Measurements from ENCODE around the gene DIP2C. TPM values are rescaled to one million over a fixed set of nuclear protein-coding genes. Genes with fewer than 3 reads are reported as not detected.
"Not testable (repeated sequence)": the region's sequence is repeated elsewhere in the genome, so short reads cannot be mapped to it uniquely, and the experiment has no call there.

Gene DIP2C
- polyA plus RNA-seq, 3 donors: 19.1 to 24.8 (median 23.2) TPM

DNA sequence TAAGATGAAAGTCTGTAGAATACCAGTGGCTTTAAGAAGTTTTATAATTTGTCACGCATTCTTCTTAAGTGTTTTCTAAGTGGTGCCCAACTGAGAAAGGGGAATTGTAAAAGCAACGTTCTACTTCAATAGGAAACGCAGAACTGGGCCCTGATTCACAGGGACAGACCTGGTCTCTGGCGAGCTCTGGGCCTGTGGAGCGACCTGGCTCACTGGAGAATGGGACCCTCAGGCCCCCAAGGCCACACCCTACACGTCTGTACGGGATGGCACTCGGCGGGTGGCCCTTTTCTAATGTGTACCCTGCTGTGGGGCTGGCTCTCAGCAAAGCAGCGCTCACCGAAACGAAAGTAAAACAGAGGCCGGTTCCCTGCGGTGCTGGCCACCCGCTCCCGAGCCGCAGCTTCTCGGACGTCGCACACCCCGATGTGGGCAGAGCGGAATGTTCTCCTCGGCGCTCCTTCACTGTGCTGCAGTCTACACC is 205.0 kb downstream of the DIP2C start:
- DNase-seq: no peak

- DNase-seq: no peak
Measured at GRCh38 chr10:483261-483660, 206.2 kb downstream of the DIP2C start.

DNA sequence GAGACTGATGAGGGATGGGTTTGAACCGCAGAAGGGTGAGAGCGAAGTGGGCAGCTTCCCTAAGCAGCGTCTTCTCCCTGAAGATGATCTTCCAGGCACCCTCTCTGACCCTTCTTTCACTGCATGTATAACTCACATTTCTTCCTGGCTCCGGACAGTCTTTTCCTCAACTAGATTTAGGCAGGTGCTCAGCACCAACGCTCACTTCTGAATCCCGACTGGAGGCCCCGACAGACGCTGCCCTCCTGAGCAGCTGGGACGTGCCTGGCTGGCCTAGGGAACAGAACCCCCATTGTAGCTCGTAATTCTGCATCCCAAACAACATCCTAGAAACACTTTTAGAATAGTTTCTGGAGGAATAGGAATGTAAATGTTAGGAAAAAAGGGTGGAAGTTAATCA is 206.6 kb downstream of the DIP2C start:
- no peak for DNase-seq

- DNase-seq: no peak
Measured at GRCh38 chr10:482051-482501, 207.4 kb downstream of the DIP2C start.

GRCh38 chr10:481628-482027 is 207.8 kb downstream of the DIP2C start:
- no peak for DNase-seq

DNA sequence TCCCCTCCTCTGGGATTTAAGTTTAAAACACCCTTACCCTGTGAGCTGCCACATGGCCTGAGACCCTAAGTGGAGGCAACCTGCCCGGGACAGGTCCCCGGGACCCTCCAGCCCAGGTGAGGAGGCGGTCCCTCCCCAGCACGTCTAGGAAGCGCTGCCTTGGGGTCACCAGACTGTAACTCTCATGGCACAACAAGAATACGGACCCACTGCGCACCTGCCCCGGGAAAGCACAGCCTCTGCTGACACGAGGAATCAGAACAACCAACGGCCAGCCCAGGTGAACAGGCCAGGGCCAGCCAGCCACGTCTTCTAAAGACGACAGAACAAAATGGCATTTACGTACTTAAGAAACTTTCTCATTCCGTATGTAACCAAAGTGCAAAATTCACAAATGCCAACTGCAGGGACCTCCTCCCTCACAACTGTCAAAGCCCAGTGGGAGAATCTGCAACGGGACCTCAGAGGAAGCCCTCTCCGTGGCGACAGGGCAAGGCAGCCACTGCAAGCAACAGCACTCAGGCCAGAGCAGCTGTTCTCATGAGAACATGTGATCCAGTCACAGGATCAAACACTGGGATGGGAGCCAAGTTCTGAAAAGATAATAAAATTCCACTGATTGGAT is 208.4 kb downstream of the DIP2C start:
- no peak for DNase-seq

GRCh38 chr10:480498-480927 is 209.0 kb downstream of the DIP2C start:
- no peak for DNase-seq

- DNase-seq: not testable (repeated sequence)
Measured at GRCh38 chr10:479706-480497, 209.6 kb downstream of the DIP2C start.

DNA sequence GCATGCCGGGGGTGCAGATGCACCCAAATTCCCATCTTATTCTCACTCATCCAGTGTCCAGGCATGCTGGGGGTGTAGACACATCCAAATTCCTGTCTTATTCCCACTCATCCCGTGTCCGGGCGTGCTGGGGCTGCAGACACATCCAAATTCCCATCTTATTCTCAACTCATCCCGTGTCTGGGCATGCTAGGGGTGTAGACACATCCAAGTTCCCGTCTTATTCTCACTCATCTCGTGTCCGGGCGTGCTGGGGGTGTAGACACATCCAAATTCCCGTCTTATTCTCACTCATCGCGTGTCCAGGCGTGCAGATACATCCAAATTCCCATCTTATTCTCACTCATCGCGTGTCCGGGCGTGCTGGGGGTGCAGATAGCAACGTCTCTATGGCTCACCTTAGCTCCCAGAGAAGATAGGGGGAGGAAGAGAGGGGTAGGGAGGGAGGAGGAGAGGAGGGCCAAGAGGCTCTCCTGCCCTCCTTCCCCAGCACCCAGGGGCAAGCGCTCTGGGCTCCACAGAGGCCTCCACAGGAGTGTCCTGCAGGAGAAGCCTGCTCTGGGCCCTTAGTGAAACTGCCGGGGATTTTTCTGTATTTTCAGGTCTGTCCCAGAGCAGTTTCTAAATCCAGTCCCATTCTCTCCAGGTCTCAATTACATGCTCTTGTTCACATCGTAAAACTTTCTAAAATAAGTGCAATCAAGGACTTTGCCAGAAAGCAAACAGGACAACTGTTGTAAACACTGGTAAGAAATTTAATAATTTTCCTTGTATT is 210.8 kb downstream of the DIP2C start:
- DNase-seq: no peak

DNA sequence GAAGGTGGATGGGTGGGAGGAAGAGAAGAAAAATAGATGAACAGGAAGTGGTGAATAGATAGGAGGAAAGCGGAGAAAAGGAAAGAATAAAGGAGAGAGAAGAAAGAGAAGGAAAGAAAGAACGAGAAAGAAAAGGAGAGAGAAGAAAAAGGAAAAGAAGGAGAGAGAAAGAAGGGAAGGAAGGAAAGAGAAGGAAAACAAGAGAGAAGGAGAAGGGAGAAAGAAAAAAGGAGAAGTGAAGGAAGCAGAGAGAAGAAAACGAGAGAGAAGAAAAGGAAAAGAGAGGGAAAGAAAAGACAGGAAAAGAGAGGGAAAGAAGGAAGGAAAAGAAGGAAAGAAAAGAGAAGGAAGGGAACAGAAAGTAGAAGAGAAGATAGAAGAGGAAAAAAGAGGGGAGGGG is 211.8 kb downstream of the DIP2C start:
- no peak for DNase-seq

DNA sequence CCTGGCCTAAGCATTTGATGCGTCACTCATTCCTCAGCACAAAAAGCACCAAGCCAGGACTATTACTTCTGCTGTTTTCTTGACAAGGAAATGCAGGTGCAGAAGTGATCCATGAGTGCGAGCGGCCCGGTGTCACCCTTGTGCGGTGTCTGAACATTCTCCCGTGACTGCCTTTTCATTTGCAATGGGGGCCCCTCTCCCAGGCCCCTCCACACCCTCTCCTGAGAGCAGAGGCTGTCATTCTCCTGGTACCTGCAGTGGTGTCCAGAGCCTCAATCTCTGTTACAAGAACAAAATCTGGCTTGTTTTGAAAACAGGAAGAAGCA is 213.1 kb downstream of the DIP2C start:
- DNase-seq: no peak

GRCh38 chr10:475709-476454 is 213.6 kb downstream of the DIP2C start:
- DNase-seq: no peak

GRCh38 chr10:474946-475345 is 214.5 kb downstream of the DIP2C start:
- no peak for DNase-seq

DNA sequence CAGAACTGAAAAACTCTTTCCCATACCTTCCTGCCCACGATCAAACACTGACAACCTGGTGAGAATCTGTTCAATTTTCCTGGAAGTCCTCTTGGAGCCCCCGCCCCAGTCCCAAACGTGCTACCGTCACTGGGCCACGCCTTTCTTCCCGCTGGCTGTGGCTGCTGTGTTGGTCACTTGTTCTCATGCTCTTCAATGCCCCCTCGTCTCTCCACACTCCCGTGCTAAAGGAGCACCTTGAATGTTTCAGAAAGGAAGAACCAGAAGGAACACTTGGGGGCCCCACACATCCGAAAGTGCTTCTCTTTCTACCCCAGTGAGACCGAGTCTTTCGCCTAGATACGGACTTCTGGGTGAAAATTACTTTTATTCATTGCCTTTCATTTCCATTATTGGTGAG is 215.1 kb downstream of the DIP2C start:
- no peak for DNase-seq

GRCh38 chr10:472241-472910 is 217.1 kb downstream of the DIP2C start:
- no peak for DNase-seq

DNA sequence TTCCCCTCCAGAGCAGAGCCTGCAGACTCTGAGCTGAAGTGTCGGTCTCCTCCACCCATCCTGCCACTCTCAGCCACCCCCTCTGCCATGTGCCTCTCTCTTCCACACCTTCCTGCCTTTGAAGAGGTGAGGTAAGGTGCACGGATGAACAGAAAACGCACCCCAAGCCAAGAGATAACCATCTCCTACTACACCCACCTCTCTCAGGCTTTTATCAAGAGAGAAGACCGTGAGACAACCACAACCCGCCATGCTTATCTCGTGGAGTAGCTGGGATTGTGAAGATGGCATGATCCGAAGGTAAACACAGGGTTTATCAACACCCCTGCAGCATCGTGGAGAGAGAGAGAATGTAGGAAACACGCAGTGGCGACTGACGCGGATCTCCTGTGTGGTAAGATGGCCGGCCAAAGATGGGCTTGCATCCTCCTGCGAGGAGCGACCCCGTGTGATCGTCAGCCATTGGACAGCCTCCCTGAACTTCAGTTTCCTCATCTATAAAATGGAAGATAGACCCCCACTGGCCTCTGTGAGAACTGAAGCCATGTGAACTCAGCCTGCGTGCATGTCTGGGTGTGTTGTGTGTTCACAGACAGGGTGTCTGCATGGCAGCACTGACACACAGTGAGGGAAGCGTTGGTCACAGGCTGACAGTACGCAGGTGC is 219.0 kb downstream of the DIP2C start:
- DNase-seq: no peak

GRCh38 chr10:469947-470338 is 219.5 kb downstream of the DIP2C start:
- DNase-seq: no peak

DNA sequence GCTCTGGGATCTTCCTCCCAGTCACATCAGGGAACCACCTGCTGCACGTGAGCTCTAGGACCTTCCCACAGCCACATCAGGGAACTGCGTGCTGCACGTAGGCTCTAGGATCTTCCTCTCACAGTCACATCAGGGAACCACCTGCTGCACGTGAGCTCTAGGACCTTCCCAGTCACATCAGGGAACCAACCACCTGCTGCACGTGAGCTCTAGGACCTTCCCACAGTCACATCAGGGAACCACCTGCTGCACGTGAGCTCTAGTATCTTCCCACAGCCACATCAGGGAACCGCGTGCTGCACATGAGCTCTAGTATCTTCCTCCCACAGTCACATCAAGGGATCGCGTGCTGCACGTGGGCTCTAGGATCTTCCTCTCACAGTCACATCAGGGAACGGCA is 229.7 kb downstream of the DIP2C start:
- no peak for DNase-seq

DNA sequence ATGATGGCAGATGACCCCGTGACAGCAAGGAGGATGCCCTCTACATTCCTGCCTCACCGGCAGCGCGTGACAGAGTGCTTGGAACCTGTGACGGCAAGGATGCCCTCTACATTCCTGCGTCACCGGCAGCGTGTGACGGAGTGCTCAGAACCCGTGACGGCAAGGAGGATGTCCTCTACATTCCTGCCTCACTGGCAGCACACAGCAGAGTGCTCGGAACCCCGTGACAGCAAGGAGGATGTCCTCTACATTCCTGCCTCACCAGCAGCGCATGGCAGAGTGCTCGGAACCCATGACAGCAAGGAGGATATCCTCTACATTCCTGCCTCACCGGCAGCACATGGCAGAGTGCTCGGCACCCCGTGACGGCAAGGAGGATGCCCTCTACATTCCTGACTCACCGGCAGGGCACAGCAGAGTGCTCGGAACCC is 231.0 kb downstream of the DIP2C start:
- DNase-seq: peak; percentile 92

DNA sequence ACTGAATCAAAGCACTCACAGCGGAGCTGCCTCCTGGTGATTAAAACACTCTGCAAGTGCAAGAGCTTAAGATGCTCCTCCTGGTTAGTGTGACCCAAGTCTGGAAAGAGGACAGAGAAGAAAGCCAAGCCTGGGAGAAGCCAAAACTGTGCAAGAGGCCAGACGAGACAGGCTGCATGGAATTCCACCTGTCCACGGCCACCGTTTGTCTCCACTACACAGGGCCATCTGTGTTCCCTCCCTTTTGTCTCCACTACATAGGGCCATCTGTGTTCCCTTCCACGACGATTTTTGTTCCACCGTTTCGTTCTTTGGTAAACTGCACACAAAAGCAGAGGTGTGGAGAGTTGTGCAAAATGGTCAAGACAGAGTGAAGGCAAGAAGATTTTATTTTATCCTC is 233.0 kb downstream of the DIP2C start:
- DNase-seq: no peak

GRCh38 chr10:454860-455259 is 234.6 kb downstream of the DIP2C start:
- DNase-seq: no peak
